Endothelial cell of umbilical vein (primary cell): ENCODE data around the gene LENEP. TPM values are rescaled to one million over a fixed set of nuclear protein-coding genes. Genes with fewer than 3 reads are reported as not detected.

Source experiments
- BruUV-seq: library from RNA; stranded (reverse); fragments of 400-500 nt; replicated peaks from 2 replicates; lab custom pipeline; 2021; lab: Mats Ljungman, UMichigan
- CTCF ChIA-PET: fragments of 300-600, 350-600 bp; sonication (Branson Sonifier 250); formaldehyde crosslinking; loops from one replicate; lab custom pipeline; 2021; ENCODE audit warnings: antibody characterized with exemption, inconsistent platforms; lab: Charles Lee
- POLR2A ChIA-PET: fragments of 300-600, 350-600 bp; sonication (Branson Sonifier 250); formaldehyde crosslinking; loops from one replicate; lab custom pipeline; 2021; ENCODE audit warnings: antibody characterized with exemption, inconsistent platforms; lab: Charles Lee
- DNase-seq: peaks from one replicate; pipeline ENCODE4 v3.0.0-alpha.2; 2011; ENCODE audit warnings: low read depth, low spot score
- FAIRE-seq: peaks from 2 replicates; lab custom pipeline; 2011; peaks lifted over from hg19 to GRCh38; lab: Jason Lieb, UNC
- H2AFZ ChIP-seq: 2 replicates; pipeline ENCODE4 v1.6.0; 2012; ENCODE audit warnings: low read depth, low read length, control low read depth, inconsistent platforms
- H3K27ac ChIP-seq: 2 replicates; pipeline ENCODE4 v1.5.1; 2011; ENCODE audit warnings: low read depth, mild to moderate bottlenecking, control low read depth, low read length, moderate library complexity; ENCODE audit not compliant: insufficient read depth
- H3K27me3 ChIP-seq, 2 experiments: 2 replicates each; pipeline versions ENCODE4 v1.6.0 to v1.6.1; 2011; ENCODE audit warnings: low read length in 2 of 2, mixed read lengths in 1 of 2; ENCODE audit not compliant: control insufficient read depth in 2 of 2, insufficient read depth in 2 of 2
- H3K36me3 ChIP-seq, 2 experiments: 2 replicates in 1 of 2; 3 replicates in 1 of 2; pipeline ENCODE4 v1.5.1; 2011; ENCODE audit warnings: low read length in 2 of 2, mild to moderate bottlenecking in 1 of 2, moderate library complexity in 1 of 2; ENCODE audit not compliant: control insufficient read depth in 2 of 2, insufficient read depth in 2 of 2; ENCODE audit errors: extremely low read depth in 1 of 2
- H3K4me1 ChIP-seq: 3 replicates; pipeline ENCODE4 v1.5.1; 2011; ENCODE audit warnings: mild to moderate bottlenecking, low read length; ENCODE audit not compliant: control insufficient read depth, insufficient read depth; ENCODE audit errors: extremely low read depth
- H3K4me2 ChIP-seq: 2 replicates; pipeline ENCODE4 v1.6.1; 2011; ENCODE audit warnings: low read length, control low read depth, mixed read lengths; ENCODE audit not compliant: insufficient read depth
- H3K4me3 ChIP-seq, 3 experiments: fragments of 200-600 bp in 1 of 3; sonication (generic), shearing (Covaris generic) in 1 of 3; replicated peaks in 1 of 3; 2 replicates each; pipeline ENCODE4 v1.5.1; 2011 to 2016; ENCODE audit warnings: control low read depth in 3 of 3, low read length in 3 of 3, mild to moderate bottlenecking in 2 of 3, inconsistent platforms in 1 of 3, low read depth in 1 of 3, moderate library complexity in 1 of 3; ENCODE audit not compliant: insufficient read depth in 1 of 3
- H3K79me2 ChIP-seq: 2 replicates; pipeline ENCODE4 v1.6.0; 2012; ENCODE audit warnings: low read length, inconsistent platforms; ENCODE audit not compliant: control insufficient read depth, insufficient read depth
- H3K9ac ChIP-seq: replicated peaks from 2 replicates; pipeline ENCODE3; 2011; ENCODE audit warnings: low read length, control low read depth; ENCODE audit not compliant: insufficient read depth; ENCODE audit errors: extremely low read depth
- H3K9me1 ChIP-seq: replicated peaks from 3 replicates; pipeline ENCODE4 v1.6.0; 2011; ENCODE audit warnings: mild to moderate bottlenecking, low read length; ENCODE audit not compliant: control insufficient read depth, insufficient read depth; ENCODE audit errors: extremely low read depth
- H3K9me3 ChIP-seq: replicated peaks from 2 replicates; pipeline ENCODE4 v1.5.1; 2012; ENCODE audit warnings: low read length, inconsistent platforms; ENCODE audit not compliant: control insufficient read depth, insufficient read depth
- H4K20me1 ChIP-seq: replicated peaks from 2 replicates; pipeline ENCODE3; 2011; ENCODE audit warnings: mild to moderate bottlenecking, low read length; ENCODE audit not compliant: control insufficient read depth, insufficient read depth; ENCODE audit errors: extremely low read depth
- EZH2 ChIP-seq: IDR thresholded peaks from 2 replicates; pipeline ENCODE4 v1.6.1; 2012; ENCODE audit warnings: borderline replicate concordance, low read depth, mild to moderate bottlenecking, moderate library complexity, low read length, inconsistent platforms; ENCODE audit not compliant: severe bottlenecking
- FOS ChIP-seq: IDR thresholded peaks from 2 replicates; pipeline ENCODE4 v1.6.1; 2011; ENCODE audit warnings: mild to moderate bottlenecking, low read length, moderate library complexity, borderline replicate concordance; ENCODE audit not compliant: insufficient read depth
- GATA2 ChIP-seq: IDR thresholded peaks from 2 replicates; pipeline ENCODE4 v1.7.0; 2011; ENCODE audit warnings: low read depth, mild to moderate bottlenecking, moderate library complexity, mixed read lengths, low read length; ENCODE audit not compliant: insufficient read length, insufficient read depth
- JUN ChIP-seq: IDR thresholded peaks from 2 replicates; pipeline ENCODE4 v1.6.1; 2011; ENCODE audit warnings: borderline replicate concordance, low read depth; ENCODE audit not compliant: insufficient read length, insufficient read depth
- MYC ChIP-seq: IDR thresholded peaks from one replicate; pipeline ENCODE4 v1.6.1; 2011; ENCODE audit warnings: mild to moderate bottlenecking, low read depth, low read length
- POLR2A ChIP-seq: IDR thresholded peaks from 2 replicates; pipeline ENCODE4 v1.6.1; 2012; ENCODE audit warnings: low read depth, mild to moderate bottlenecking, control low read depth, low read length
- POLR2AphosphoS5 ChIP-seq: IDR thresholded peaks from 2 replicates; pipeline ENCODE4 v1.6.1; 2012; ENCODE audit warnings: low read depth, mild to moderate bottlenecking, control low read depth, low read length, moderate library complexity; ENCODE audit not compliant: insufficient read depth
- dilution Hi-C: fragments of 300-500 bp; cut with MboI; formaldehyde crosslinking; loops from one replicate; pipeline ENCODE4 v1.15.0; 2019; ENCODE audit warnings: low sequenced_read_pairs; ENCODE audit not compliant: extremely low pct_ligation_motif_present
- intact Hi-C: fragments of 100-400 bp; cut with micrococcal nuclease; formaldehyde crosslinking; loops from one replicate; pipeline ENCODE4 v1.10.0; 2022
- polyA plus RNA-seq, 4 experiments: library from polyadenylated mRNA; depleted of rRNA in 3 of 4; stranded (reverse) in 3 of 4; unstranded in 1 of 4; fragments of >200 nt; gene quantifications; 2 replicates each; pipeline versions ENCODE4 v1.2.1 to v1.2.3, GENCODE V29; 2011 to 2012; ENCODE audit warnings: missing spikeins in 1 of 4
- total RNA-seq: library from RNA; stranded (reverse); gene quantifications from 2 replicates; pipeline ENCODE4 v1.2.3, GENCODE V29; 2021
- TF ChIP-seq, protein P1 (sequence below), 2 donors: IDR thresholded peaks; 1 replicate in 1 of 2; 2 replicates in 1 of 2; pipeline ENCODE4 v1.5.1; 2011; ENCODE audit warnings: low read length in 2 of 2, mild to moderate bottlenecking in 2 of 2, moderate library complexity in 2 of 2, control low read depth in 1 of 2, inconsistent platforms in 1 of 2, low read depth in 1 of 2; ENCODE audit not compliant: insufficient read depth in 1 of 2; ENCODE audit errors: extremely low read depth in 1 of 2
- TF ChIP-seq, protein P2 (sequence below): IDR thresholded peaks from 2 replicates; pipeline ENCODE4 v1.6.1; 2011; ENCODE audit not compliant: insufficient read depth, insufficient read length

LENEP gene
- total and polyA plus RNA-seq, 2 donors (not counting 3 experiments of a cell fraction or from before 2014, with no cell fraction given) = 0.64 TPM; not detected in 1

DNA sequence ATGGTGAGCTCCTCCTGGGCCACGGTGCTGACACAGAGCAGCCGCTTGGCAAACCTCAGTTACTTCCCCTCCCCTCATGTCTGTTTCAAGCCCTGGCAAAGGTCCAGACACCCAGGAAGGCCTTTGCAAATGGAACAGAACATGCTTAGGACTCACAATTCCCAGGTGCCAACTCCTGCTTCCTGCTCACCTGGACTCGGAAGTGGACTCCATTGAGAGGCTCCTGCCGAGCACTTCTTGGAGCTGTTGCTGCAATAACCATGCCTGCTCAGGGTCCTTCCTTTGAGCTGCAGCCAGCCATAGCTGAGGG, 29.5 kb downstream of the LENEP start:
- TF ChIP-seq MYC = no peak
- Histone ChIP-seq H2AFZ (no peak overlapping the region), H3K79me2 (no peaks in the 10 kb centered on the region), H3K36me3 (no peaks in the 10 kb centered on the region), H3K9ac (no peak overlapping the region), H3K9me3 (no peaks in the 10 kb centered on the region), H4K20me1 (no peaks in the 10 kb centered on the region), H3K27ac (no peak overlapping the region), H3K4me3 (no peak overlapping the region), H3K9me1 (no peaks in the 10 kb centered on the region), H3K4me1 (peaks cover 2% of the 10 kb centered on the region), H3K4me2 (no peak overlapping the region), H3K27me3 (no peaks in the 10 kb centered on the region)
- no TSS peak for BruUV-seq
- DNase-seq (no peak), FAIRE-seq (no peak)
- dilution Hi-C loops = no loop called here
- ChIA-PET CTCF (interaction anchor here (1.0 to 2.5 kb wide), 5 partner anchors 17 to 79 kb away, joined by 3 to 7 read pairs (median 4); no protein-coding TSS in a partner anchor), POLR2A (no interaction called here)
- intact Hi-C loops = no loop called here

DNA sequence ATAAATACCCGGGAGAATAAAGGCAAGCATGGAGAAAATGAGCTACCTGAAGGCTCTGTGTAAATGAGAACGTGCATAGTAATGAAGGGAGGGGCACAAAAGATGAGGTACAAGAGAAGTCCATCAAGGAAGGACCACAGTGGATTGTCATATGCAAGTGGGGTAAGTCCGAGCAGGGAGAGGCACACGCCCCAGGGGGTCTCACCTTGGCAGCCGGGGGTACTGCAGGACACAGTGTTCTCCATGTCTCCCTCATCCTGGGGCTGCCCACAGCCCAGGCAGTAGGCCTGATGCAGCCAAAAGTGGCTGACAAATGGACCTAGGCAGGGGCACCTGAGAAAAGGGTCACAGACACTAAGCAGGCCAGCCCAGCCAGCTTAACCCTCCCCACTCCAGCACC, 30.2 kb downstream of the LENEP start:
- ChIA-PET CTCF (interaction anchor here (0.7 to 2.5 kb wide), 5 partner anchors 17 to 80 kb away, joined by 3 to 7 read pairs (median 4); partner anchors contain the start of gene ADAM15), POLR2A (no interaction called here)
- no TSS peak for BruUV-seq

More for the DNA sequence above, 30.2 kb downstream of the LENEP start:
- Histone ChIP-seq H3K9me3 (no peaks in the 10 kb centered on the region), H3K27me3 (no peaks in the 10 kb centered on the region), H4K20me1 (no peaks in the 10 kb centered on the region), H3K4me2 (no peak overlapping the region), H3K4me3 (no peak overlapping the region), H3K4me1 (no peaks in the 10 kb centered on the region), H3K9ac (no peak overlapping the region), H3K9me1 (no peaks in the 10 kb centered on the region), H3K36me3 (no peaks in the 10 kb centered on the region), H3K27ac (no peak overlapping the region), H3K79me2 (no peaks in the 10 kb centered on the region), H2AFZ (no peak overlapping the region)
- dilution Hi-C loops = no loop called here
- TF ChIP-seq POLR2A (no peak), POLR2AphosphoS5 (no peak), JUN (no peak), GATA2 (no peak), FOS (no peak), EZH2 (no peak), MYC (no peak)
- TF ChIP-seq, protein P1, sequence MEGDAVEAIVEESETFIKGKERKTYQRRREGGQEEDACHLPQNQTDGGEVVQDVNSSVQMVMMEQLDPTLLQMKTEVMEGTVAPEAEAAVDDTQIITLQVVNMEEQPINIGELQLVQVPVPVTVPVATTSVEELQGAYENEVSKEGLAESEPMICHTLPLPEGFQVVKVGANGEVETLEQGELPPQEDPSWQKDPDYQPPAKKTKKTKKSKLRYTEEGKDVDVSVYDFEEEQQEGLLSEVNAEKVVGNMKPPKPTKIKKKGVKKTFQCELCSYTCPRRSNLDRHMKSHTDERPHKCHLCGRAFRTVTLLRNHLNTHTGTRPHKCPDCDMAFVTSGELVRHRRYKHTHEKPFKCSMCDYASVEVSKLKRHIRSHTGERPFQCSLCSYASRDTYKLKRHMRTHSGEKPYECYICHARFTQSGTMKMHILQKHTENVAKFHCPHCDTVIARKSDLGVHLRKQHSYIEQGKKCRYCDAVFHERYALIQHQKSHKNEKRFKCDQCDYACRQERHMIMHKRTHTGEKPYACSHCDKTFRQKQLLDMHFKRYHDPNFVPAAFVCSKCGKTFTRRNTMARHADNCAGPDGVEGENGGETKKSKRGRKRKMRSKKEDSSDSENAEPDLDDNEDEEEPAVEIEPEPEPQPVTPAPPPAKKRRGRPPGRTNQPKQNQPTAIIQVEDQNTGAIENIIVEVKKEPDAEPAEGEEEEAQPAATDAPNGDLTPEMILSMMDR (IDR thresholded peaks at IDR 0.05; ENCODE audit: extremely low read depth in 1 of 2, insufficient read depth in 1 of 2, low read depth in 1 of 2, low read length in 2 of 2) = no peak
- TF ChIP-seq, protein P2, sequence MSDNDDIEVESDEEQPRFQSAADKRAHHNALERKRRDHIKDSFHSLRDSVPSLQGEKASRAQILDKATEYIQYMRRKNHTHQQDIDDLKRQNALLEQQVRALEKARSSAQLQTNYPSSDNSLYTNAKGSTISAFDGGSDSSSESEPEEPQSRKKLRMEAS = no peak
- FAIRE-seq = no peak
- intact Hi-C loops = no loop called here
- no peak for DNase-seq
